ENCODE measurements around the gene USH2A. TPM values are rescaled to one million over a fixed set of nuclear protein-coding genes. Genes with fewer than 3 reads are reported as not detected.

USH2A gene
- total RNA-seq, 4 donors from 2014 or later = 0.39 TPM; not detected in 3

- H3K36me3 ChIP-seq = no peaks in the 10 kb centered on the region
- 84 to 91% methylated on average over 1 of the region's 1 CpG for WGBS, 2 donors (ENCODE audit: low coverage in 1 of 2)
- no peaks in the 10 kb centered on the region for H3K4me1 ChIP-seq
- ATAC-seq = no peak
- no peaks in the 10 kb centered on the region for H3K27me3 ChIP-seq
- H3K27ac ChIP-seq = no peak overlapping the region
- H3K9me3 ChIP-seq = no peaks in the 10 kb centered on the region
- no peak for TF ChIP-seq EP300 (IDR thresholded peaks at IDR 0.05)
- TF ChIP-seq, protein P1, sequence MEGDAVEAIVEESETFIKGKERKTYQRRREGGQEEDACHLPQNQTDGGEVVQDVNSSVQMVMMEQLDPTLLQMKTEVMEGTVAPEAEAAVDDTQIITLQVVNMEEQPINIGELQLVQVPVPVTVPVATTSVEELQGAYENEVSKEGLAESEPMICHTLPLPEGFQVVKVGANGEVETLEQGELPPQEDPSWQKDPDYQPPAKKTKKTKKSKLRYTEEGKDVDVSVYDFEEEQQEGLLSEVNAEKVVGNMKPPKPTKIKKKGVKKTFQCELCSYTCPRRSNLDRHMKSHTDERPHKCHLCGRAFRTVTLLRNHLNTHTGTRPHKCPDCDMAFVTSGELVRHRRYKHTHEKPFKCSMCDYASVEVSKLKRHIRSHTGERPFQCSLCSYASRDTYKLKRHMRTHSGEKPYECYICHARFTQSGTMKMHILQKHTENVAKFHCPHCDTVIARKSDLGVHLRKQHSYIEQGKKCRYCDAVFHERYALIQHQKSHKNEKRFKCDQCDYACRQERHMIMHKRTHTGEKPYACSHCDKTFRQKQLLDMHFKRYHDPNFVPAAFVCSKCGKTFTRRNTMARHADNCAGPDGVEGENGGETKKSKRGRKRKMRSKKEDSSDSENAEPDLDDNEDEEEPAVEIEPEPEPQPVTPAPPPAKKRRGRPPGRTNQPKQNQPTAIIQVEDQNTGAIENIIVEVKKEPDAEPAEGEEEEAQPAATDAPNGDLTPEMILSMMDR (IDR thresholded peaks at IDR 0.05) = no peak
- TF ChIP-seq POLR2AphosphoS5 (IDR thresholded peaks at IDR 0.05) = no peak
- TF ChIP-seq POLR2A (IDR thresholded peaks at IDR 0.05) = no peak
- H3K4me3 ChIP-seq = no peak overlapping the region
Measured at GRCh38 chr1:216238844-216239243, 184.4 kb downstream of the USH2A start.

DNA sequence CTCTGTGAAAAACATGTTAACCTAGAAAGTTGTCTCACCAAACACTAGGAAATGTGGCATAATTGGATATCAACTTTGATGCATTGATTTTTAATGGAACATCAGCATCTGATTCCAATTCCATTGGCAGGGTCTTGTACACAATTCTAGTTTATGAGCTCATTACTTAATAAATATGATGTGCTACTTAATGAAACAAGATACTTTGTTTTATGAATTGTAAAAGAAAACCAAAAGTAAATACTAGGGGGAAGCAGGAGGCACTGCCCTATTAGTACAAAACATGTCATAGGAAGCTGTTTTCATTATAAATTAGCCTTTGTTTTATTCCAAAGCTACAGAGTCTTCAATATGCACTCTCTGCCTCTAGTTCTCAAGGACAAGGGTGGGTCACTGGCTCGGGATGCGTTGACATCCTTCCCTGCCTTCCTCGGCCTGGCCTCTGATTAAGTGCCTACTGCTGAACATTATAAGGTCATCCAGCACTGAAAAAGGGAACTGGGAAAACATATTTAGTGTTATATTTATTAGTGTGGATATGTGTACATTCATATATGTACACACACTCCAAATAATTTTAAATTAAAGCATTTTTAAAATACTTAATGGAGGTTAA lies 185.2 kb downstream of the USH2A start:
- 61 to 70% methylated on average over 3 of the region's 3 CpGs for WGBS, 2 donors (ENCODE audit: low coverage in 1 of 2)
- TF ChIP-seq POLR2A (IDR thresholded peaks at IDR 0.05) (no peak), POLR2AphosphoS5 (IDR thresholded peaks at IDR 0.05) (no peak), EP300 (IDR thresholded peaks at IDR 0.05) (no peak)
- TF ChIP-seq, protein P1 (IDR thresholded peaks at IDR 0.05) = no peak
- no peak for ATAC-seq

GRCh38 chr1:216224233-216224632 lies 199.0 kb downstream of the USH2A start:
- peaks cover 0 to 8% (median 0%) of the 10 kb centered on the region in 3 donors for H3K4me1 ChIP-seq
- H3K36me3 ChIP-seq = no peaks in the 10 kb centered on the region
- H3K27ac ChIP-seq = no peak overlapping the region
- H3K27me3 ChIP-seq = no peaks in the 10 kb centered on the region
- 93 to 100% methylated on average over 1 of the region's 1 CpG for WGBS, 2 donors (ENCODE audit: low coverage in 1 of 2)
- no peak overlapping the region for H3K4me3 ChIP-seq
- TF ChIP-seq POLR2AphosphoS5 (IDR thresholded peaks at IDR 0.05) (no peak), EP300 (IDR thresholded peaks at IDR 0.05) (no peak), POLR2A (IDR thresholded peaks at IDR 0.05) (no peak)
- TF ChIP-seq, protein P1 (IDR thresholded peaks at IDR 0.05) = no peak
- H3K9me3 ChIP-seq = no peaks in the 10 kb centered on the region
- ATAC-seq = no peak

More for the DNA sequence above, 185.2 kb downstream of the USH2A start:
- H3K36me3 ChIP-seq = no peaks in the 10 kb centered on the region
- H3K27ac ChIP-seq = no peak overlapping the region
- no peaks in the 10 kb centered on the region for H3K4me1 ChIP-seq
- no peak overlapping the region for H3K4me3 ChIP-seq
- H3K27me3 ChIP-seq = no peaks in the 10 kb centered on the region
- no peaks in the 10 kb centered on the region for H3K9me3 ChIP-seq

- Histone ChIP-seq H3K9me3 (no peaks in the 10 kb centered on the region), H3K27me3 (no peaks in the 10 kb centered on the region), H3K36me3 (no peaks in the 10 kb centered on the region), H3K4me1 (peaks cover 0 to 8% (median 0%) of the 10 kb centered on the region in 3 donors), H3K4me3 (no peak overlapping the region), H3K27ac (no peak overlapping the region)
- TF ChIP-seq POLR2A (IDR thresholded peaks at IDR 0.05) = no peak
- TF ChIP-seq POLR2AphosphoS5 (IDR thresholded peaks at IDR 0.05) = no peak
- TF ChIP-seq EP300 (IDR thresholded peaks at IDR 0.05) = no peak
- TF ChIP-seq, protein P1 (IDR thresholded peaks at IDR 0.05) = no peak
- no peak for ATAC-seq
- WGBS, 2 donors (ENCODE audit: low coverage in 1 of 2) = 38 to 42% methylated on average over 3 to 4 of the region's 4 CpGs
Measured at GRCh38 chr1:216223486-216223885, 199.8 kb downstream of the USH2A start.

DNA sequence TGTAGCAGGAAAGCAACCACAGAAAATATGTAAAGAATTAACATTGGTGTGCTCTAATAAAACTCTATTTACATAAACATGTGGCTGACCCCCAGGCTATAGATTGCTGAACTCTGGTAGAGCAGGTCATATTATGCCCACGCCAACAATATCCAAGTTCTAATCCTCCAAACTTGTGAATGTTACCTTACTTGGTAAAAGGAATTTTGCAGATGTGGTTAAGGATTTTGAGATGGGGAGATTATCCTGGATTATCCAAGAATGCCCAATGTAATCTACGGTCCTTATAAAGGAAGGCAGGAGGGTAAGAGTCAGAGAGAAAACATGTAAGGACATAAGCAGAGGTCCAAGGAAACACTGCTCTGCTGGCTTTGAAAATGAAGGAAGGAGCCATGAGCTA lies 201.0 kb downstream of the USH2A start:
- H3K36me3 ChIP-seq = no peaks in the 10 kb centered on the region
- no peak overlapping the region for H3K4me3 ChIP-seq
- WGBS, 2 donors (ENCODE audit: low coverage in 1 of 2) = 86 to 88% methylated on average over 2 of the region's 2 CpGs
- no peak overlapping the region for H3K27ac ChIP-seq
- TF ChIP-seq, protein P1 (IDR thresholded peaks at IDR 0.05) = no peak
- TF ChIP-seq EP300 (IDR thresholded peaks at IDR 0.05) = no peak
- no peak for TF ChIP-seq POLR2A (IDR thresholded peaks at IDR 0.05)
- TF ChIP-seq POLR2AphosphoS5 (IDR thresholded peaks at IDR 0.05) = no peak
- no peaks in the 10 kb centered on the region for H3K27me3 ChIP-seq
- peaks cover 0 to 8% (median 0%) of the 10 kb centered on the region in 3 donors for H3K4me1 ChIP-seq
- no peak for ATAC-seq
- H3K9me3 ChIP-seq = no peaks in the 10 kb centered on the region

All from gastroesophageal sphincter (tissue), 4 donors.